Hepatocyte (in vitro differentiated cells): ENCODE data around the gene KCNMA1. TPM values are rescaled to one million over a fixed set of nuclear protein-coding genes. Genes with fewer than 3 reads are reported as not detected.

Source experiments
- DNase-seq: peaks from one replicate; pipeline ENCODE4 v3.0.0-alpha.2; 2016; ENCODE audit warnings: low spot score
- H2AFZ ChIP-seq: fragments of 200-600 bp; sonication (generic); 2 replicates; pipeline ENCODE4 v1.6.0; 2016; ENCODE audit warnings: antibody characterized with exemption, mild to moderate bottlenecking
- H3K27ac ChIP-seq: fragments of 200-600 bp; sonication (generic); 2 replicates; pipeline ENCODE4 v1.5.1; 2016; ENCODE audit warnings: mild to moderate bottlenecking
- H3K27me3 ChIP-seq: fragments of 200-600 bp; sonication (generic); 2 replicates; pipeline ENCODE4 v1.6.1; 2016
- H3K36me3 ChIP-seq: fragments of 200-600 bp; sonication (generic); replicated peaks from 2 replicates; pipeline ENCODE4 v1.5.1; 2016; ENCODE audit warnings: low read depth; ENCODE audit not compliant: insufficient read depth
- H3K4me1 ChIP-seq: fragments of 200-600 bp; sonication (generic); 2 replicates; pipeline ENCODE4 v1.5.1; 2016; ENCODE audit warnings: mild to moderate bottlenecking, moderate library complexity; ENCODE audit not compliant: insufficient read depth
- H3K4me2 ChIP-seq: fragments of 200-600 bp; sonication (generic); 2 replicates; pipeline ENCODE4 v1.6.0; 2016
- H3K4me3 ChIP-seq: fragments of 200-600 bp; sonication (generic); 2 replicates; pipeline ENCODE4 v1.5.1; 2016; ENCODE audit warnings: mild to moderate bottlenecking
- H3K79me2 ChIP-seq: fragments of 200-600 bp; sonication (generic); 2 replicates; pipeline ENCODE4 v1.6.0; 2017; ENCODE audit warnings: mild to moderate bottlenecking
- H3K9me2 ChIP-seq: fragments of 200-600 bp; sonication (generic); replicated peaks from 2 replicates; pipeline ENCODE4 v1.6.0; 2017; ENCODE audit warnings: mild to moderate bottlenecking; ENCODE audit not compliant: insufficient read depth
- H3K9me3 ChIP-seq: fragments of 200-600 bp; sonication (generic); 2 replicates; pipeline ENCODE4 v1.5.1; 2016; ENCODE audit warnings: low read depth, mild to moderate bottlenecking
- H4K20me1 ChIP-seq: fragments of 200-600 bp; sonication (generic); 2 replicates; pipeline ENCODE4 v1.6.0; 2016; ENCODE audit warnings: mild to moderate bottlenecking; ENCODE audit not compliant: insufficient read depth, poor library complexity, severe bottlenecking
- EZH2 ChIP-seq: fragments of 200-600 bp; sonication (generic); IDR thresholded peaks from 2 replicates; pipeline ENCODE4 v1.6.1; 2016; ENCODE audit warnings: antibody characterized with exemption, mild to moderate bottlenecking, borderline replicate concordance
- EZH2phosphoT487 ChIP-seq: fragments of 200-600 bp; sonication (generic); IDR thresholded peaks from one replicate; pipeline ENCODE4 v1.6.1; 2018; ENCODE audit warnings: antibody characterized with exemption, mild to moderate bottlenecking, low read depth, moderate library complexity; ENCODE audit not compliant: unreplicated experiment, severe bottlenecking
- WGBS: methylation state at CpG from one replicate; pipeline ENCODE4 v1.1.6; 2016; ENCODE audit warnings: low lambda C conversion rate; ENCODE audit errors: missing lambda C conversion rate; 5-methylcytosine and 5-hydroxymethylcytosine counted together
- polyA plus RNA-seq: library from polyadenylated mRNA; unstranded; fragments of >200 nt; fragmentation: Nextera tagmentation; extraction: Ambion mirVana; gene quantifications from 2 replicates; pipeline ENCODE4 v1.2.1, GENCODE V29; 2016
- total RNA-seq: library from RNA; depleted of rRNA; stranded (reverse); fragments of >200 nt; gene quantifications from 2 replicates; pipeline ENCODE4 v1.2.3, GENCODE V29; 2014
- TF ChIP-seq, protein P1 (sequence below): fragments of 200-600 bp; sonication (generic); IDR thresholded peaks from 2 replicates; pipeline ENCODE4 v1.5.1; 2016; ENCODE audit warnings: antibody characterized with exemption, mild to moderate bottlenecking; ENCODE audit not compliant: poor library complexity

Gene KCNMA1
- total and polyA plus RNA-seq, 2 experiments from 2014 or later = 42.6 to 73.3 TPM

- DNase-seq = no peak
- Histone ChIP-seq H3K27ac (no peak overlapping the region), H3K27me3 (no peaks in the 10 kb centered on the region), H3K4me3 (no peak overlapping the region), H3K4me2 (no peak overlapping the region), H3K9me2 (no peaks in the 10 kb centered on the region), H3K36me3 (no peaks in the 10 kb centered on the region), H3K9me3 (no peaks in the 10 kb centered on the region), H2AFZ (no peak overlapping the region), H3K4me1 (no peaks in the 10 kb centered on the region), H3K79me2 (no peaks in the 10 kb centered on the region), H4K20me1 (no peaks in the 10 kb centered on the region)
- WGBS = 72% methylated on average over 3 of the region's 3 CpGs
- TF ChIP-seq EZH2phosphoT487 (no peak), EZH2 (no peak)
- TF ChIP-seq, protein P1, sequence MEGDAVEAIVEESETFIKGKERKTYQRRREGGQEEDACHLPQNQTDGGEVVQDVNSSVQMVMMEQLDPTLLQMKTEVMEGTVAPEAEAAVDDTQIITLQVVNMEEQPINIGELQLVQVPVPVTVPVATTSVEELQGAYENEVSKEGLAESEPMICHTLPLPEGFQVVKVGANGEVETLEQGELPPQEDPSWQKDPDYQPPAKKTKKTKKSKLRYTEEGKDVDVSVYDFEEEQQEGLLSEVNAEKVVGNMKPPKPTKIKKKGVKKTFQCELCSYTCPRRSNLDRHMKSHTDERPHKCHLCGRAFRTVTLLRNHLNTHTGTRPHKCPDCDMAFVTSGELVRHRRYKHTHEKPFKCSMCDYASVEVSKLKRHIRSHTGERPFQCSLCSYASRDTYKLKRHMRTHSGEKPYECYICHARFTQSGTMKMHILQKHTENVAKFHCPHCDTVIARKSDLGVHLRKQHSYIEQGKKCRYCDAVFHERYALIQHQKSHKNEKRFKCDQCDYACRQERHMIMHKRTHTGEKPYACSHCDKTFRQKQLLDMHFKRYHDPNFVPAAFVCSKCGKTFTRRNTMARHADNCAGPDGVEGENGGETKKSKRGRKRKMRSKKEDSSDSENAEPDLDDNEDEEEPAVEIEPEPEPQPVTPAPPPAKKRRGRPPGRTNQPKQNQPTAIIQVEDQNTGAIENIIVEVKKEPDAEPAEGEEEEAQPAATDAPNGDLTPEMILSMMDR = no peak
Measured at GRCh38 chr10:76954838-76955237, 682.8 kb downstream of the KCNMA1 start.

DNA sequence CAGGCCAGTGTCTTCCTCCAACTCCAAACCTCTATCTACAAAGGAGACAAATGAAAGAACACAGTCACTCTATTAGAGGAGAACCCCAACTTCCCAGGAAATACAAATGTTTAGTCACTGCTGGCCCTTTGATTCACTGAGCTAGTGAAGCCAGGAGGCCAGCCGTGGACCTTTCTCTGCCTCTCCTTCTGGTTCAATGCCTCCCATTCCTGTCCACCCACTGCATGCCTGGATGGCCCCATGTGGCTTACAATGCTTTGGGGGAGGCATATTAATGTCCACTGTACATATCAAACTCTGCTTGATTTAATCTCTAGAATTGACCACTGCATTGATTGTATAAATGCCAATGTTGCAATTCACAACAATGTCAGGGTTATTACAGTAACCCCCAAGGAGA lies 687.3 kb downstream of the KCNMA1 start:
- Histone ChIP-seq H3K36me3 (no peaks in the 10 kb centered on the region), H3K27me3 (no peaks in the 10 kb centered on the region), H4K20me1 (no peaks in the 10 kb centered on the region), H3K27ac (no peak overlapping the region), H3K4me1 (no peaks in the 10 kb centered on the region), H3K9me3 (no peaks in the 10 kb centered on the region), H3K79me2 (no peaks in the 10 kb centered on the region), H3K4me2 (no peak overlapping the region), H3K4me3 (no peak overlapping the region), H3K9me2 (no peaks in the 10 kb centered on the region), H2AFZ (no peak overlapping the region)
- DNase-seq = no peak
- 56% methylated on average over 1 of the region's 1 CpG for WGBS
- TF ChIP-seq EZH2phosphoT487 = no peak
- TF ChIP-seq EZH2 = no peak
- TF ChIP-seq, protein P1 = no peak

DNA sequence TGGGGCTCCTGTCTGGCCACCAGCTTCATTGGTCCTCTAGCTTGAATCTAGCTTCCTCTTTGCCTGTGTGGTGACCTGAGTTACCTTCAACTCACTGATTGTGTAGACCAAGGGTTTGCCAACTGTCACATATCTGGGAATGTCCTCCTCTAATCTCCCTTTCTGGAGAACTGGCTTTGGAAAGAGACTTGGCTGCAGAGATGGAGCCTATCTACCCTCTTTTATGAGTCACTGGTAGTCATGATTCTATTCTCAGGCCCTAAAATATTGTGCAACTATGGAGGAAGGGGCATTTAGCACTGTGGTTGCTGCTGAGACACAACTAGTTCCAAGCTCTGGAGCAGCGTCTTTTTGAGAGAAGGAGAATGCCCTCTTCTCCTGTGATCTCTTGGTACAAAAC lies 691.3 kb downstream of the KCNMA1 start:
- Histone ChIP-seq H3K4me2 (no peak overlapping the region), H3K27ac (no peak overlapping the region), H3K79me2 (no peaks in the 10 kb centered on the region), H3K36me3 (no peaks in the 10 kb centered on the region), H3K9me3 (no peaks in the 10 kb centered on the region), H3K4me3 (no peak overlapping the region), H4K20me1 (no peaks in the 10 kb centered on the region), H3K4me1 (no peaks in the 10 kb centered on the region), H2AFZ (no peak overlapping the region), H3K27me3 (no peaks in the 10 kb centered on the region), H3K9me2 (no peaks in the 10 kb centered on the region)
- 93% methylated on average over 1 of the region's 1 CpG for WGBS
- TF ChIP-seq, protein P1 = no peak
- TF ChIP-seq EZH2 (no peak), EZH2phosphoT487 (no peak)
- DNase-seq = no peak

- 81% methylated on average over 5 of the region's 5 CpGs for WGBS
- H3K4me1 ChIP-seq = peaks cover 2% of the 10 kb centered on the region
- H4K20me1 ChIP-seq = no peaks in the 10 kb centered on the region
- no peak for DNase-seq
- no peak overlapping the region for H3K4me2 ChIP-seq
- H3K27ac ChIP-seq = no peak overlapping the region
- H3K9me2 ChIP-seq = no peaks in the 10 kb centered on the region
- H3K27me3 ChIP-seq = no peaks in the 10 kb centered on the region
- H2AFZ ChIP-seq = no peak overlapping the region
- no peaks in the 10 kb centered on the region for H3K79me2 ChIP-seq
- H3K9me3 ChIP-seq = no peaks in the 10 kb centered on the region
- H3K36me3 ChIP-seq = no peaks in the 10 kb centered on the region
- TF ChIP-seq EZH2 (no peak), EZH2phosphoT487 (no peak)
- TF ChIP-seq, protein P1 = no peak
- H3K4me3 ChIP-seq = no peak overlapping the region
Measured at GRCh38 chr10:76945166-76945565, 692.4 kb downstream of the KCNMA1 start.
